Measurements from ENCODE around the gene FBXO36. TPM values are rescaled to one million over a fixed set of nuclear protein-coding genes. Genes with fewer than 3 reads are reported as not detected.

FBXO36 gene
- total and polyA plus RNA-seq, 2 of the 13 experiments (the other 11 are each of a cell fraction or from before 2014, with no cell fraction given): 2.8 TPM

GRCh38 chr2:229879191-229879950 lies 42.9 kb upstream of the FBXO36 start:
- CTCF ChIA-PET (ENCODE audit: low intra/inter-chr PET ratio, low total read pairs): no interaction called here
- H4K20me1 ChIP-seq (ENCODE audit: insufficient read depth, low read length): peaks cover 3% of the 10 kb centered on the region; the same call in 1 of the 2 replicates
- TF ChIP-seq ZBTB20 (CRISPR knock-in tag; IDR thresholded peaks at IDR 0.05; ENCODE audit: borderline replicate concordance, low read depth): no peak
- no peak for TF ChIP-seq BRD4 (CRISPR knock-in tag; IDR thresholded peaks at IDR 0.05)
- TF ChIP-seq ZNF556 (CRISPR knock-in tag; IDR thresholded peaks at IDR 0.05; ENCODE audit: borderline replicate concordance): no peak
- TF ChIP-seq TRAFD1 (CRISPR knock-in tag; IDR thresholded peaks at IDR 0.05; ENCODE audit: borderline replicate concordance): no peak
- TF ChIP-seq MAX (IDR thresholded peaks at IDR 0.05): no peak
- TF ChIP-seq RAD51 (IDR thresholded peaks at IDR 0.05; ENCODE audit: borderline replicate concordance): no peak
- no peak for TF ChIP-seq BCL3 (CRISPR knock-in tag; IDR thresholded peaks at IDR 0.05)
- no peak for TF ChIP-seq ZNF768 (CRISPR knock-in tag; IDR thresholded peaks at IDR 0.05)
- no peak for TF ChIP-seq NFYC (CRISPR knock-in tag; IDR thresholded peaks at IDR 0.05)
- no peak for TF ChIP-seq ZNF703 (CRISPR knock-in tag; IDR thresholded peaks at IDR 0.05; ENCODE audit: borderline replicate concordance)
- TF ChIP-seq ATF4 (CRISPR knock-in tag; IDR thresholded peaks at IDR 0.05): no peak
- TF ChIP-seq HOMEZ (CRISPR knock-in tag; IDR thresholded peaks at IDR 0.05; ENCODE audit: low read depth): no peak

More at GRCh38 chr2:229879191-229879950, 42.9 kb upstream of the FBXO36 start:
- peaks cover 3% of the 10 kb centered on the region; the same call in 1 of the 2 replicates for H3K4me1 ChIP-seq (ENCODE audit: insufficient read depth, low read length)
- TSS peak; percentile 32 for BruUV-seq (replicated peaks)
- H3K4me2 ChIP-seq (ENCODE audit: low read depth, low read length): no peak overlapping the region
- in situ Hi-C loops (cut with HindIII; ENCODE audit: extremely low pct_ligation_motif_present, low pct_unique_long_range_greater_than_20kb): no loop called here
- WGBS (ENCODE audit: low lambda C conversion rate): 97% methylated on average over 6 of the region's 6 CpGs
- no peak overlapping the region for H3K9ac ChIP-seq (ENCODE audit: insufficient read depth, low read depth, low read length)
- FAIRE-seq (no peak), ATAC-seq (no peak), DNase-seq (ENCODE audit: low spot score) (no peak)
- peaks cover 12 to 46% of the 10 kb centered on the region in 2 experiments; a peak in 4 of 5 replicates for H3K36me3 ChIP-seq (replicated peaks in 1 of 2; ENCODE audit: control insufficient read depth in 1 of 2, insufficient read depth in 2 of 2, low read length in 2 of 2)
- H3K27ac ChIP-seq (ENCODE audit: extremely low read length, insufficient read depth, low read length): no peak overlapping the region
- no peak overlapping the region for H3K4me3 ChIP-seq (replicated peaks in 1 of 3; ENCODE audit: insufficient read depth in 1 of 3, low read depth in 2 of 3, low read length in 3 of 3)
- peaks cover 42% of the 10 kb centered on the region for H3K79me2 ChIP-seq (ENCODE audit: insufficient read depth, low read length)
- intact Hi-C loops (cut with micrococcal nuclease; ENCODE audit: unreplicated experiment): no loop called here
- POLR2A ChIA-PET: no interaction called here
- no peaks in the 10 kb centered on the region for H3K27me3 ChIP-seq (ENCODE audit: control insufficient read depth in 1 of 2, insufficient read depth in 2 of 2, low read length in 2 of 2)
- no peaks in the 10 kb centered on the region for H3K9me3 ChIP-seq (ENCODE audit: low read length)
- H2AFZ ChIP-seq (ENCODE audit: low read length): no peak overlapping the region

Data from HepG2 (cell line).